ENCODE data around the gene PPM1B.

DNA sequence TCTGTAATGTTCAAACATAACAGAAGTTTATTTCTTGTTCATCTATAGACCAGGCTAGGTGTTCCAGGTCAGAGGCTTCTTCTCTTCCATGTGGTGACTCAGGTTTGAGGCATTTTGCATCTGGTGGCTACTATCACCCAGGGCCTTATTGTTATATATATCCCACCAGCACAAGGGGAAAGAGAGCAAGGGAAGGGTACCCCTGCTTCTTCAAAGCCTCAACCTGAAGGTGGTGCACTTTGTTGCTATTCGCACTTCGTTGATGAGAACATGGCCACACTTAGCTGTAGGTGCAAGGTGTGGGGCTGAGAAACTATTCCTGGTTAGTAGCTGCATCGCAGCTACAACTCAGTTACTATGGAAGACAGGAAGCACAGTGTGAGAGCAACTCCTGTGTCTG, 79.2 kb downstream of the PPM1B start:
- TF ChIP-seq CTCF (IDR thresholded peaks at IDR 0.05) (no peak), POLR2A (IDR thresholded peaks at IDR 0.05) (no peak)
